Glomerular visceral epithelial cell (primary cell): ENCODE measurements around the gene STX10.
"Not testable (repeated sequence)": the region's sequence is repeated elsewhere in the genome, so short reads cannot be mapped to it uniquely, and the experiment has no call there.

Experiments used
- DNase-seq: peaks from one replicate; pipeline ENCODE4 v3.0.0-alpha.2; 2016; ENCODE audit errors: extremely low spot score

STX10 gene

DNA sequence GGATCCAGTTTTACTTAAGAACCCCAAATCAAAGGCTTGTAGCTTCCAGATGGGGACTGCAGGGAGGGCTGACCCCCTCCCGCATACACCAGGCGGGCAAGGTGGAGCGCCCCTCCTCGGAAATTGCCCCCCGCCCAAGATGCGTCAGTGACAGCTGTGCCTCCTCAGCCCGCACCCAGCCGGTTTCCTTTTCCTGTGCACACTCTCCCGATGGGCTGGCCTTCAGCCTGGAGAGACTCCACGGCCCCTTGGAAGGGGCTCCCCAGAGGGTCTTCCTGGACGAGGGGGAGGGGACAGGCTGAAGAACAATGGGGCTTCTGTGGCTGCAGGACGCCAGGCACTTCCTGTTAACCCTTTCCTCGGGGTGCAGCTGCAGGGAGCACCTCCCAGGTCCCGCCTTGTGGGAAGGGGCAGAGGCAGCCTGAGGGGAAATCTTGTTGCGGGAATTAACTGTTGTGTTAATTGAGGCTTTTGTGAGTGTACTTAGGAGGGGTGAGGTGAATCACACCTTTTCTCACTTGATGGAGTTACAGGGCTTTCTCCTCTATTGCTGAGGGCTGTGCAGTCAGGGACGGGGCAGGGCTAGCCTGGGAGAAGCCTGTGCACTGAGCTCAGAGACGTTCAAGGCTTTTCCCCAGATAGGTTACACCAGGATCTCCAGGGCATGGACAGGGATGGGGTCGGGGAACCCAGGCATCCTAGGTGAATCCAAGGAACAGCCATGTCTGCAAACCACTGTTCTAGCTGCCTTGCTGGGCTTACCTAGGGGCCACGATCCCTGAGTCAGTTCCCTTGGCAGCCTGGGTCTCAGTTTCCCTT lies 14.4 kb upstream of the STX10 start:
- DNase-seq = peak; percentile 57

DNA sequence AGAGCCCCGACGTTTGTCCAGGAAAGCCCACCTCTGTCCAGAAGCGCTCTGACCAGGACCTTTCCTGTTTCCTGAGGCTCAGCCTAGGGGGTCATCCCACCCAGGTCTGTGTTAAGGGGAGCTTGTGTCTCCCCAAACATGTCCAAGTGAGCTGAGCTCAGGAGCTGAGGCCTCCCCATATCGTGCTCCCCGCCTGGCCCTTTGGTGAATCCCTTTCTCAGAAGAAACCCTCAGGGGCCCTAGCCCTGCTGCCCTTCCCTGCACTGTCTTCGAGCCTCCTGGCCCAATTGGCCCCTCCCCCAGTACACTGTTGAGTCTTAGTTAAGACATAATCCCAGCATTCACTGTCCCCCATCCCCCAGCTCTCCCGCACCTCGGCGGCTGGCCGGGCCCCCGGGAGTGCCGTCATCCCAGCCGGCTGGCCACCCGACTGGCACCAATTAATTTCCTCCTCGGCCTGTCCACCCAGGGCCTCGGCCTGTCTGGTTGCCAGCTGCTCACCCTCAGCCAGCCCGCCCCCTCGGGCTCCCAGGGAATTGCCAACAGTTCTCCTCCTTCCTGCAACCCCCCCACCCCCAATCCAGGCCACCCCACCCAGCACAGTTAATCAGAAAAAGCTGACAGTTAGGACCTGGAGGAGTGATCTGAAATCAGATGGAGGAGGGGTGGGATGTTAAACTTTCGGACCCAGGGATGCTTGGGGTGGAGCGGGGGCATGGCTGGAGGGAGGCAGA lies 13.6 kb upstream of the STX10 start:
- peak; percentile 97 for DNase-seq

DNA sequence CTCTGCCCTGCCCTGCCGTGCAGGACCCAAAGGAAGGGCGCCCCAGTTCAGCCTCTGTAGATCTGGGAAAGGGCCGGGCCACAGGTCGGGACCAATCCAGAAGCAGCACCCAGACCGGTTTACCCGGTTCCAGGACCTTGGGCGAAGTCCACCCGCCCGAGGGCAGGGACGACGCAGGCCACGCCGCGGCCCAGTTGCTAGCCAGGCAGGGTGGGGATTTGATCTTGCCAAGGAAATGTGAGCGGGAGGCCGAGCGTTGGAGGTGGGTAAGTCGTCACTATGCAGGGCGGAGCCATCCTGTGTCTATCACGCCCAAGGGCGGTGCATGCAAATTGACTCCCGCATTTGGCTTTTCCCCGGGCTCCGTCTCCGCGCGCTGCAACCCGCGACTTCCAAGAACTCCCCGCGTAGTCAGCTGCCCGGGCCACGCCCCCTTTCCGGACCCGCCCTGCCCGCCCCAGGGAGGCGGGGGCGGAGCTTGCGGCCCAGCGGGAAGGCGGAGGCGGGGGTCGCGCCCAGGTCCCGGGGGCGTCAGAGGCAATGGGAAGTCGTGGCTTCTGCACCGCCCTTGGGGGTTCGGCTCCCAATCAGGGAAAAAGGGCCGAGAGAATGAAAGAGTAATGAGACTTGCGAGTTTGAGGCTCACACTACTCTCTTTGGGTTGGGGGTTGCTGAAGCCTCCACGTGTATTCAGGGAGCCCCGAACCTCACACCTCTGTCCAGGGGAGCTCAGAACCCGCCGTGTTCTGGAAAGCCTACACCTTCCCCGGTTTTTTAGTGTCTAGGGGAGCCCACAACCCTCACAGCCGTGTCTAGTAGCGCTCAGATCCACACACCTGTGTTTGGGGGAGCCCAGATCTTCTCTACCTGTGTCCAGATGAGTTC lies 12.8 kb upstream of the STX10 start:
- DNase-seq = peak; percentile 96

DNA sequence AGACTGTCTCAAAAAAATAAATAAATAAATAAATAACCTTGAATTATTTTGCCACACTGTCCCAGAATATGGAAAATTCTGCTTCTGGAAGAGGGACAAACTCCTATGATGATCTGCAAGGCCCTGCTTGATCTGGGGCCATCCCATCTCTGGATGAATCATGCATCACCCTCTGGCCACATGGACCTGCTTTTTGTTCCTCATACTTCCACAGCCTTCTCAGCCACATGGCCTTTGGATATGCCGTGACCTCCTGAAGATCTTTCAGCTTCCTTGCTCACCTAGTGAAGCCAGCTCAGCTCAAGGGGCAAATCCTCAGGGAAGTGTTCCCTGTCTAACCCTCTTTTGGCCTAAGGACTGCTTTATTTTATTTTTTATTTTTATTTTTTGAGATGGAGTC lies 10.4 kb upstream of the STX10 start:
- DNase-seq = peak; percentile 32

DNA sequence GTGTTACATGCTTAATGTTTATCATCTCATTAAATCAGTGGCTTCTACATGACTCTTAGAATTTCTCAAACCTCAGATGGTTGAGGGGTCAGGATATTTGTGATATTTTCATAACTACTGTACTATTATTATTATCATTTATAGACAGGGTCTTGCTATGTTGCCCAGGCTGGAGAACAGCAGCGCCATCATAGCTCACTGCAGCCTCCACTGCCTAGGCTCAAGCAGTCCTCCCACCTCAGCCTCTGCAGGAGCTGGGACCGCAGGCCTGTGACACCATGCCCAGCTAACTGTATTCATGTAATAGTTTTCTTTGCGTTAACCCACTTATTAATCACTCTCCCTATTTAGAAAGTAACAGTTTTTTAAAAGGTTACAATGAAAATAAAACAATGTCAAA lies 9.5 kb upstream of the STX10 start:
- no peak for DNase-seq

DNA sequence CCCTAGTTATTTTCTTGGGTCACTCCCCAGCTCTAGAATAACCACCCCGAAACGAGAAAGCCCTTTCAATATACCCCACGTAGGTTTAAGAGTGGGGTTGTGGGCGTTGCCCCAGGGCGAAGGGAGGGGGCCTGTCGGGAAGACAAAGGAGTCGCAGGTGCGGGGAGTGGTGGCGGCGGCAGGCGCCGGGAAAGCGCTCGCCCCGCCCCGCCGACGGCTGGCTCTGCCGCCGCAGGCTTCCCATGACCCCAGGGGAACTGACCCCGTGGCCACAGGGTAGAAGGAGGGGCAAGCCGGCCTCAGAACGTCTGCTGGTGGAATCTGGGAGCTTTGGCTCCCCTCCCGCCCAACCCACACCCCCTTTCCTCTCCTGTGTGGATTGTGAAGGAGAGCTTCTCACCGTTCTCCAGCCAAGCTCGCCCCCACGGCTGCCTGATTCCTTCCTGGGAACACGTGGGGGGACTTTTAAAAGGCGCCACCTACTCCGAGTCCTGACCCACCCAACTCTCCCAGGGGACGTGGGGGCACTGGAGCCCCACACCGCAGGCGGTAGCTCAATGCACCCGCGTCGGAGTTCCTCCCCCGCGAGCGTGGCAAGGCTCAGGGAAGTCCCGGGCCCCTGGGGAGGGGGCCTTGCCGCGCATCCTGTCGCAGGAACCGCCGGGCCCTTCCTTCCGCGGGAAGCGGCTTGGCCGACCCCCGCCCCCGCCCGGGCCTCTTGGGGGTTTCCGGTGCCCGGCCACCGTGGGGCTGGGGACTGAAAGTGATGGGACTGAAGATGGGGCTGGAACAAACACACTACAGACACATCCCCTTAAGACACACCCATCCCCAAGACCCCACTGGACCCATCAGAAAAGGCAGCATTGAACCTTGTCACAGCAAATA lies 5.5 kb upstream of the STX10 start:
- DNase-seq = peak; percentile 77

DNA sequence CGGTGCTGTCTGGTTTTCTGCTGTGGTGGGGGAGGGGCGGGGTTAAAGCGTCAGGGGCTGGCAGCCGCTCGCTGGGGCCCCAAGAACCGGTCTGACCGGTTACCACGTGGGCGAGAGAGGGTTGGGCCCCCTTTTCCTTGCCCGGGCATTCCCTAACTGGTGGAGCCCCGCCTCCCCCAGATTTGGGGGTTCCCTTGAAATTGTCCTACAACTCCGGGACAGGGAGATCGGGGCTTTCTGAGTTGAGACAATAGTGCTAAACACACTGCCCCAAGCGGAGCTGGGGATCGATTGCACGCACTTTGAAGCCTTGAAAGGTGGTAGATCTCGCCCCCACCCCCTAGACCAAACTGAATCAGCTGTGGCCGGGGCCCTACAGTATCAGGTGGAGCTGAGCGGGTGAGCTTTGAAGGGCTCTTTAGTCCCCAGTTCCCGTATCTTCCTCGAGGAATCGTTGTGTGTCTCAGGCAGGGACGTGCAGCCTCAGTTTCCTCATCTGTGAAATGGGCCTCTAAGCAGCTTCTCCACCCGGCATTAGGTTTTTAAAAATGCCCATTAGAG lies 4.8 kb upstream of the STX10 start:
- peak; percentile 65 for DNase-seq

DNA sequence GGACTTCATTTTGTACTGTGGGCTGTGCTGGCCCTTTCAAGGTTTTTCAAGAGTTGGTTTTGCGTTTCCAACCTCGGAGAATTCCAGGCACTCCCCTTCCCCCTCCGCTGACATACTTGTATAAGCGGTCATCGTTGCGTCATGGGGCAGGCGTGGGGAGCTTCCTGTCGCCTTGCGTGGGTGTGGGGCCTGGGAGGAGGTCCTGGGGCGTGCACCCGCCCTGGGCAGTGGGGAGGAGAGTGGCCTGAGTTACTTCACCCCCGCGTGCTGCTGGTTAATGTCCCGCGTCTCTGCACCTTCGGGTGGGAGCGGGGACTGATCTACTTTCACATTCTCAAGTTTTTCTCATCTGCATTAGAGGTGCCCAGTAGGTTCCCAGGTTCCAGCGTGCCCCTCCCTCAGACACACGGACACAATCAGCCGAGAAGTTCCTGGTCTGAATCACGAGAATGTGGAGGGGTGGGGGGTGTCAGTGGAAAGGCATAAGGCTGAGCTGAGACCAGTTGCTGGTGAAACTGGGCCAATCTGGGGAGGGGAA lies 4.1 kb upstream of the STX10 start:
- peak; percentile 90 for DNase-seq

DNA sequence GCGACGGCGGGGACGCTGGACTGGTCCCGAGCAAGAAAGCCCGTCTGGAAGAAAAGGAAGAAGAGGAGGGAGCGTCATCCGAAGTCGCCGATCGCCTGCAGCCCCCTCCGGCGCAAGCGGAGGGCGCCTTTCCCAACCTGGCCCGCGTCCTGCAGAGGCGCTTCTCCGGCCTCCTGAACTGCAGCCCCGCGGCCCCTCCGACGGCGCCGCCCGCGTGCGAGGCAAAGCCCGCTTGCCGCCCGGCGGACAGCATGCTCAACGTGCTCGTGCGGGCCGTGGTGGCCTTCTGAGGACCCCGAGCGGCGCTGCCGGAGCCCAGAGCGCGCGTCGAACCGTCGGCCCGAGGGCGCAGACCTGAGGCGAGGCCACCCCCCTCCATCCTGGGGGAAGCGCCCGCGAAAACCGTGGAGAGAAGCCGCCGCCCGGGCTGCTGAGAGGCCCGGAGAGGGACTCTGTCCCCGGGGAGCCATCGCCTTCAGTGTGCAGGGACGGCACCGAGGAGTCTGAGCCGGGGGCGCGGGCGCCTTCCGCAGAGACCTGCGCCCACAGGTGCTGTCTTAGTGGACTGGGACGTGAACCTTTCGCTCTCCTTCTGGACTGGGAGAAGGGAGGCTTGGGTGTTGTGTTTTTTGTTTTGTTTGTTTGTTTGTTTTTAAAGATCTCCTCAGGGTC lies 3.5 kb upstream of the STX10 start:
- peak; percentile 55 for DNase-seq

DNA sequence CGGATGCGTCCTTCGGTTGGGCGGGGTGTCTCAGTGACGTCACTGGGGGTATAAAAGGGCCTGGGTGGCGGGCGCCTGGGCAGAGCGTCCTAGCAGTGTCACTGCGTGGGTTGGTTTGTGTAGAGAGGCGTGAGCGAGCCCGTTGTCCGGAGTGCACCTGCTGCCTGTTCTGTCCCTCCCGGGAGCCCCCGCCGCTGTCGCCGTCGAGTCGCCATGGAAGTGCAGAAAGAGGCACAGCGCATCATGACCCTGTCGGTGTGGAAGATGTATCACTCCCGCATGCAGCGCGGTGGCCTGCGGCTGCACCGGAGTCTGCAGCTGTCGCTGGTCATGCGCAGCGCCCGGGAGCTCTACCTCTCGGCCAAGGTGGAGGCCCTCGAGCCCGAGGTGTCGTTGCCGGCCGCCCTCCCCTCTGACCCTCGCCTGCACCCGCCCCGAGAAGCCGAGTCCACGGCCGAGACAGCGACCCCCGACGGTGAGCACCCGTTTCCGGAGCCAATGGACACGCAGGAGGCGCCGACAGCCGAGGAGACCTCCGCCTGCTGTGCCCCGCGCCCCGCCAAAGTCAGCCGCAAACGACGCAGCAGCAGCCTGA lies 2.9 kb upstream of the STX10 start:
- DNase-seq = peak; percentile 97

DNA sequence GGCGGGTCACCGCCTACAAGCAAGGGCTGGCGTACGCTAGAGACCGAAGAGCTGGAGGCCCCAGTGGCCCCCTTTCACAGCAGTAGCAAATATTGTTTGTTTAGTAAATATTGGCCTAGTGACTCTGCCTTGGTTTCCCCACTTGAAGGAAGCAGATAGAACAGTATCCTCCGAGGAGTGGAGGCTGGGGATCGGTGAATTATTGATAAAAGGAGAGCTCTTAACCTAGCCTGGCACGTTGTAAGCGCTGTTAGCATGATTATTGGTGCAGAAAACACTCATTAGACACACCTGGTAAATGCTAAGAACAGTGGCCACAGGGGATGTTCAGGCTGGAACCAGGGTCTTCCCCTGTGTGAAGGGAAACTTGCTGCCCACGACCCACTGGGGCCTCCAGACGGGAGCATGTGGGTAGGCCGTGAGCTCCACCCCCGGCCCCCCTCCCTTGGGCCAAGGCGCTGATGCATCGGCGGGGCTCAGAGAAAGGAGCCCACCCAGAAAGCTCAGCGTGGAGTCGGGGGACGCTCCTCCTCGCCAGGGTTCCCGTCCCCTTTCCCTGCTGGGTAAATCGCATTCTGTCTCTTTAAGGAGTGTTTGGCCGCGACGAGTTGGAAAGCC lies 2.3 kb upstream of the STX10 start:
- DNase-seq = no peak

DNA sequence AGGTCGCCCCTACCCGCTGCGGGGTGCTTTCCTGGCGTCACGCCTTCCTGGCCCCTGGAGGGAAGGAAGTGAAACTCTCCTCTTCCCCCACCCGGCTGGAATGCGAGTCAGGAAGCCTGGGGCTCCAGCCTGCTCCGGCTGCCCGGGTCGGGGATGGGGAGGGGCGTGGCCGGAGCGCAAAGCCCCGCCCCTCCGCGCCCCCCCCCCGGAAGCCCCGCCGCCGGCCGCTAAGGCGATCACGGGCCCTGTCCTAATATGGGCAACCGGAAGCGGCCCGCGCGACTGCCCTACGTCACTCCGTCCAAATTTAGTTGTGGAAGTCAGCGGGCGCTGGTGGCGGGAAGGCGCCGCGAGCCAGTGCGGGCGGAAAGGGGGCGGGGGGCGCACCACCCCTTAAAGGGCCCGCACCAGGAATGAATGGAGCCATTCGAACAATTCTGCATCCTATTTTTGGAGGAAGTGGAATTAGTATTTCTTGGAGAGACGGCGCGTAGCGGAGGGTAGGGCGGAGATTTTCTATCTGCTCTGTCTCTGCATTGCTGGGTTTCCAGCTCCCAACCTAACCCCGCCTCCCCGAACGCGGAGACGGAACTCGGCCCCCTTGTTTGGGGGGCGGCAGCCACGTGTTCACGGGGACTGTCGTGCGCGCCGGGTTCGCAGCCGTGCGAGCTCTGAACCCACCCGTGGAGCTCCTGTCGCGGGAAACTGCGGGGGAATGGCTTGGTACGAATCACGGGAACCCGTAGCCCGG lies 1.6 kb upstream of the STX10 start:
- peak; percentile 99 for DNase-seq

DNA sequence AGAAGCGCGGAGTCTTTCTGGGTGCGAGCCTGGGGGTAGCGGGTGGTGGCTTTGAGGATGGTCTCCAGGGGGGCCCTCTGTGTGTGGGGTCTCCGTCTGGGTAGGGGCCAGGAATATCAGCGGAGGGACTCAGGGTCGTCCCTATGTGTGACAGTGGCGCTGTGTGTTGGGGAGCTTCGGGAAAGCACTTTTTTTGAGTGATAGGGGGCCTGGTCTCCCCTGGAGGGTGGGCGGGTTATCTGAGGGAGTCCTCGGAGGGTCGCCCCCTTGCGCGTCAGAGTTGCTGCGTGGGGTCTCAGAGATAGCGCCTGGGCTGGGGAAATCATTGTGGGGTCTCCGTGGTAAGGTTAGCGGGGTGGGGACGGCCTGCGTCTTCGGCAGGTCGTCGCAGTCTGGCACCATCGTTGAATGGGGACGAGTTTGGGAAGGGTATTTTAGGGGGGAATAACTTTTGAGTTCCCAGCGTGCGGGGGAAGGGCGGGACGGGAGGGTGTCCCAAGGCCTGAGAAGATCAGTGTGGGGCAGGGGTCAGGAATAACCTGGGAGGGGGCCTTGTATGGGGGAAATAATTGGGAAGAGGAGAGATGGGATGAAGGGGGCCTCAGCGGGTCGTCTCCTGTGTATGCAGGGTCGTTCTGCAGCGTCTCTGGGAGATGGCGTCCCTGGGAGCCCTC lies 893 bp upstream of the STX10 start:
- DNase-seq = no peak

DNA sequence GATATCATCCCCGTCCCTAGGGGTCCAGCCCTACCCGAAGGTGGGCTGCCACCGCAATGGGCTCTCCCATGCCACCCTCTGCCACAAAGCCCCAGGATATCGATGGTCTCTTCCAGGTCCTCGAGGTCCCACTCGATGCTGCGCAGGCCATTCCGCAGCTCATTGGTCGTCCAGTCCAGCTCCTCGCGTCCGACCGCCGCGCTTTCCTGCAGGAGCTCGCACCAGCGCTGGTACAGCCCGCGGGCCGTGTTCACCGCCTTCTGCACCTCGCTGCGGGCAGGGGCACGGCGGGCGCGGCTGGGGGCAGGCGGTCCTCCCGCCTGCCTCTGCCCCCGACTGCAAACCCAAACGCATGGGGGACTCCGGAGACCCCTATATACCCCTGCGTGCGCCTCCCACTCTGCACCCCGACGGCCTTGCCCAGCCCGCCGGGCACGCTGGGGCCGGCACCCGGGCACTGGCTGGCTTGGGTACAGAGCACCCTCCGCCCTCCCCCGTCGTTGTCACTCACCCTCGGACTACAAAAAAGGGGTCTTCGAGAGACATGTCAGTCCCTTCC lies 468 bp downstream of the STX10 start:
- DNase-seq = peak; percentile 61

DNA sequence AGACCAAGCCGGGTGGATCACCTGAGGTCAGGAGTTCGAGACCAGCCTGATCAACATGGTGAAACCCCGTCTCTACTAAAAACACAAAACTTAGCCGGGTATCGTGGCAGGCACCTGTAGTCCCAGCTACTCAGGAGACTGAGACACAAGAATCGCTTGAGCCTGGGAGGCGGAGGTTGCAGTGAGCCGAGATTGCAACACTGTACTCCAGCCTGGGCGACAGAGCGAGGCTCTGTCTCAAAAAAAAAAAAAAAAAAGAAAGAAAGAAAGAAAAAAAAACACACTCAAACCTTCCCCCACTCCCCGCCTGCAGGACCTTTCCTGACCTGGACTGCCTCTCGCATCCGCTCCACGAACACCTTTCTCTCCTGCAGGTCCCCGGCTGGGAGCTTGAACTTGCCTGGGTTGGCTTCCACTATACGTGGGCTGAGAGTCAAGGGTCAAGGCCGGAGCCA lies 975 bp downstream of the STX10 start:
- not testable (repeated sequence) for DNase-seq

DNA sequence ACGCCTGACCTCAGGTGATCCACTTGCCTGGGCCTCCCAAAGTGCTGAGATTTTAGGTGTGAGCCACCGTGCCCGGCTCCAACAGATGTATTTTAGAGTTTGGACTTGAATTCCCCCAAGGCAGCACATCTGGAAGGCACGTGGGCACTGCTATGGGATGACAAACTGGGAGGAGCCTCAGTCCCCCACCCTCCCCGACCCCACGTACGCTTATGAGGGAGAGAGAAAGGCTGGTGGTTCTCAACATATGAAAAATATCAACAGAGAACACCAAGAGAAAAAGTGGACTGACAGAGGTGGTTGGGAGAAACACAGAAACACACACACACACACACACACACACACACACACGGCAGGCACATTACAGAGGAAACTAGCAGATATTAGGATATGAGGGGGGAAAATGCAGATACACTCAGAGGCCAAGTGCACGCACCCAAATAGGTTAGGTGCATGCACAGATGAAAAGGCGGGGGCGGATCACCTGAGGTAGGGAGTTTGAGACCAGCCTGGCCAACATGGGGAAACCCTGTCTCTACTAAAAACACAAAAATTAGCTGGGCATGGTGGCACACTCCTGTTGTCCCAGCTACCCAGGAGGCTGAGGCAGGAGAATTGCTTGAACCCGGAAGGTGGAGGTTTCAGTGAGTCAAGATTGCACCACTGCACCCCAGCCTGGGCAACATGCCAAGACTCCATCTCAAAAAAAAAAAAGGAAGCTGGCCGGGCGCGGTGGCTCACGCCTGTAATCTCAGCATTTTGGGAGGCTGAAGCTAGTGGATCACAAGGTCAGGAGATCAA lies 3.2 kb downstream of the STX10 start:
- DNase-seq = no peak
